Activated CD4-positive, alpha-beta T cell treated with anti-CD3 and anti-CD28 coated beads for 36 hours (primary cell): ENCODE results near the gene DUS3L. TPM values are rescaled to one million over a fixed set of nuclear protein-coding genes. Genes with fewer than 3 reads are reported as not detected.

ENCODE experiments used
- ATAC-seq: fragments of 200-7000 bp; cut with Tn5 transposase; one replicate; pipeline ENCODE4 v1.10.0; 2021; ENCODE audit warnings: mild to moderate bottlenecking, moderate library complexity
- CTCF ChIA-PET: fragments of 350-600 bp; sonication (Branson Sonifier 250); formaldehyde crosslinking; loops from one replicate; lab custom pipeline; 2021; ENCODE audit warnings: antibody characterized with exemption; lab: Charles Lee
- POLR2A ChIA-PET: fragments of 350-600 bp; sonication (Branson Sonifier 250); formaldehyde crosslinking; loops from one replicate; lab custom pipeline; 2021; ENCODE audit warnings: antibody characterized with exemption, inconsistent platforms; lab: Charles Lee
- DNase-seq: peaks from one replicate; pipeline ENCODE4 v3.0.0-alpha.2; 2020
- H3K27ac Mint-ChIP-seq: one replicate; pipeline ENCODE4 v1.8.0; 2021; ENCODE audit warnings: mixed read lengths
- H3K27me3 Mint-ChIP-seq: one replicate; pipeline ENCODE4 v1.8.0; 2021; ENCODE audit warnings: mixed read lengths
- H3K36me3 Mint-ChIP-seq: one replicate; pipeline ENCODE4 v1.8.0; 2021; ENCODE audit warnings: low read depth, mixed read lengths
- H3K4me1 Mint-ChIP-seq: one replicate; pipeline ENCODE4 v1.8.0; 2021; ENCODE audit warnings: mixed read lengths
- H3K4me3 Mint-ChIP-seq: one replicate; pipeline ENCODE4 v1.8.0; 2021; ENCODE audit warnings: mild to moderate bottlenecking, moderate library complexity, mixed read lengths
- H3K9me3 Mint-ChIP-seq: one replicate; pipeline ENCODE4 v1.8.0; 2021; ENCODE audit warnings: low read depth, mixed read lengths
- intact Hi-C, 2 experiments: fragments of 100-400 bp; cut with DNase I in 1 of 2; cut with micrococcal nuclease in 1 of 2; formaldehyde crosslinking; loops; one replicate each; pipeline versions ENCODE4 v1.14.2 to v1.15.1; 2022 to 2024; cut with DNase I, micrococcal nuclease
- total RNA-seq, 2 experiments: library from RNA; stranded (reverse); gene quantifications; one replicate each; pipeline ENCODE4 v1.2.3, GENCODE V29; 2021

The DUS3L gene
- total RNA-seq, 2 experiments from 2014 or later, result 59.4 to 63.9 TPM

DNA sequence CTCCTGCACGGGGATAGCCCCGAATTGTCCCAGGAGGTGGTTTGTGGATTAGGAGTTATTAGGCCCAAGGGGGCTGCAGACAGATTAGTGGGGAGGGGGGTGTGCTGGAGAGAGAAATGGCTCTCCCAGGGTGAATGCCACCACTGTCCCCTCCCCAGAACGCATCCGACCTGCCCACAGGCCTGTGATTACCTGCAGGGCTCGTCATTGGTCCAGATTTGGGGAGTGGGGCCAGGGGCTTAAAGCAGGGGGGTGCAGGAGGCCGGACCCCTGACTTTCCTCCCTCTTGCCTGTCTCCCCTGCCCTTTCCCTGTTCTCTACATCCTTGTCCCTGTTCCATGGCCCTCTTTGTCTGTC lies 15.1 kb upstream of the DUS3L start:
- CTCF ChIA-PET, result interaction anchor here (1.0 to 1.1 kb wide), 3 partner anchors 16 to 162 kb away, joined by 4 to 5 read pairs (median 5); no protein-coding TSS in a partner anchor
- Mint-ChIP-seq H3K27ac (no peak overlapping the region), H3K4me1 (peaks cover 21% of the 10 kb centered on the region), H3K4me3 (no peak overlapping the region), H3K9me3 (no peaks in the 10 kb centered on the region), H3K36me3 (no peaks in the 10 kb centered on the region), H3K27me3 (peaks cover 12% of the 10 kb centered on the region)
- intact Hi-C loops, result no loop called here
- DNase-seq (no peak), ATAC-seq (no peak)
- POLR2A ChIA-PET, result no interaction called here

GRCh38 chr19:5805462-5806132 lies 14.6 kb upstream of the DUS3L start:
- intact Hi-C loops, result no loop called here
- Mint-ChIP-seq H3K36me3 (no peaks in the 10 kb centered on the region), H3K4me1 (peaks cover 21% of the 10 kb centered on the region), H3K4me3 (peak overlapping the region; percentile 54), H3K27me3 (peaks cover 15% of the 10 kb centered on the region), H3K9me3 (no peaks in the 10 kb centered on the region), H3K27ac (no peak overlapping the region)
- DNase-seq, result peak; percentile 82
- ChIA-PET POLR2A (no interaction called here), CTCF (interaction anchor here (1.1 kb wide), 1 partner anchor 162 kb away, joined by 5 read pairs; no protein-coding TSS in a partner anchor)
- no peak for ATAC-seq

GRCh38 chr19:5804516-5805461 lies 13.8 kb upstream of the DUS3L start, which contains the start of gene NRTN:
TSS of gene NRTN (plus strand) at chr19:5805067. CDS start at chr19:5824166, 19,099 bp downstream.
- Mint-ChIP-seq H3K36me3 (no peaks in the 10 kb centered on the region), H3K4me1 (peaks cover 21% of the 10 kb centered on the region), H3K9me3 (no peaks in the 10 kb centered on the region), H3K27me3 (peaks cover 16% of the 10 kb centered on the region), H3K4me3 (peak within 1 kb of the TSS; percentile 63), H3K27ac (peak within 1 kb of the TSS; percentile 12)
- peak; percentile 72 for DNase-seq
- ChIA-PET POLR2A (interaction anchor here (0.6 to 1.6 kb wide), 5 partner anchors 10 to 118 kb away, joined by 3 to 18 read pairs (median 7); partner anchors contain the start of genes NDUFA11 and VMAC), CTCF (interaction anchor here (0.5 to 2.3 kb wide), 29 partner anchors 9 to 323 kb away, joined by 3 to 37 read pairs (median 5); partner anchors contain the start of genes CATSPERD, DUS3L, NDUFA11 and RANBP3)
- intact Hi-C loops, result loop anchor here (1.0 to 5.0 kb wide), 12 partner anchors 13 to 589 kb away; partner anchors contain the start of genes DUS3L (in 2 of the 2), NDUFA11 (in 2 of the 2), CATSPERD (in 1 of the 2) and GTF2F1 (in 1 of the 2)
- ATAC-seq, result no peak

DNA sequence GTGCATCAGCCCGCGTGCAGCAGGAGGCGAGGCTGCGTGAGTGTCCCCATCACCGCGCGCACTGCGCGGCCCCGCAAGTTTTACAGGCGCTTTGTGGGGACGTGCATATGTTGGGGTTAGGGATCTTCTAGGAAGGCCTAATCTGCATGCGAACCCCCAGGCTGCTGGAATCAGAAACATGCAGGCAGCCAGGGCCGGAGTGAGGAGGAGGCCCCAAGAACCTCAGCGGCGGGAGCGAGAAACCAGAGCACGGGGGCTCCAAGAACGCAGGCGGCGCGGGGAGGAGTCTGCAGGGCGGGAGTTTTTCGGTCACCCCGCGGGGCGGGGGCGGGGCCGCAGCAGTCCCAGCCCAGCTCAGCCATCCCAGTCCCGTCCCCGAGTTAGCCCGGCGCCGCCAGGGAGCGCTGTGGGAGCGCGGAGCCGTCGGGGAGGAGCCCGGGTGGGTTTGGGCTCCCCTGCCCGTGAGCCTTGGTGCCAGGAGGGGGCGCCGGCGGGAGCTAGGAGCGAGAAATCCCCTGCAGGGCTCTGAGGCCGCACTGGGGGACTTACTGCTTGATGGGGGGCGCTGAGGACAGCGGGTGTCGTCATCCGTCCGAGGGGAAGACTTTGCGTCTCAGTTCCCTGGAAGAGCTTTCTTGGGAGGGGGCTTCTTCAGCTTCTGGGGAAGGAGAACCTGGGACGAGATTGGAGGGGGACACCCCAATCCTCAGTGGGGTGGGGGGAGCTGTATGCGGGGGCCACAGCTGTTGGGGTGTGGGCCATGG lies 13.0 kb upstream of the DUS3L start:
- Mint-ChIP-seq H3K9me3 (no peaks in the 10 kb centered on the region), H3K4me3 (peak overlapping the region; percentile 63), H3K4me1 (peaks cover 21% of the 10 kb centered on the region), H3K27me3 (peaks cover 20% of the 10 kb centered on the region), H3K36me3 (no peaks in the 10 kb centered on the region), H3K27ac (peak overlapping the region; percentile 47)
- ChIA-PET POLR2A (interaction anchor here (0.6 to 1.6 kb wide), 7 partner anchors 9 to 117 kb away, joined by 3 to 18 read pairs (median 3); partner anchors contain the start of genes NDUFA11 and VMAC), CTCF (interaction anchor here (0.5 to 2.3 kb wide), 33 partner anchors 9 to 1365 kb away, joined by 3 to 37 read pairs (median 4); partner anchors contain the start of genes CATSPERD, DUS3L, NDUFA11 and RANBP3)
- intact Hi-C loops, result loop anchor here (1.0 to 5.0 kb wide), 12 partner anchors 13 to 589 kb away; partner anchors contain the start of genes DUS3L (in 2 of the 2), NDUFA11 (in 2 of the 2), CATSPERD (in 1 of the 2) and GTF2F1 (in 1 of the 2)
- DNase-seq (peak; percentile 98), ATAC-seq (peak; percentile 97)

- DNase-seq (no peak), ATAC-seq (peak; percentile 2)
- Mint-ChIP-seq H3K9me3 (no peaks in the 10 kb centered on the region), H3K36me3 (no peaks in the 10 kb centered on the region), H3K27ac (peak overlapping the region; percentile 47), H3K27me3 (peaks cover 20% of the 10 kb centered on the region), H3K4me3 (peak overlapping the region; percentile 63), H3K4me1 (peaks cover 21% of the 10 kb centered on the region)
- intact Hi-C loops, result loop anchor here in 1 of 2 experiments (5.0 kb wide), 1 partner anchor 159 kb away; no protein-coding TSS in a partner anchor
- CTCF ChIA-PET, result interaction anchor here (0.5 to 2.3 kb wide), 25 partner anchors 9 to 1366 kb away, joined by 3 to 37 read pairs (median 6); partner anchors contain the start of genes CATSPERD, DUS3L, NDUFA11 and RANBP3
- POLR2A ChIA-PET, result interaction anchor here (0.7 to 1.6 kb wide), 5 partner anchors 9 to 117 kb away, joined by 3 to 18 read pairs (median 3); partner anchors contain the start of genes NDUFA11 and VMAC
Measured at GRCh38 chr19:5803441-5803751, 12.4 kb upstream of the DUS3L start.

DNA sequence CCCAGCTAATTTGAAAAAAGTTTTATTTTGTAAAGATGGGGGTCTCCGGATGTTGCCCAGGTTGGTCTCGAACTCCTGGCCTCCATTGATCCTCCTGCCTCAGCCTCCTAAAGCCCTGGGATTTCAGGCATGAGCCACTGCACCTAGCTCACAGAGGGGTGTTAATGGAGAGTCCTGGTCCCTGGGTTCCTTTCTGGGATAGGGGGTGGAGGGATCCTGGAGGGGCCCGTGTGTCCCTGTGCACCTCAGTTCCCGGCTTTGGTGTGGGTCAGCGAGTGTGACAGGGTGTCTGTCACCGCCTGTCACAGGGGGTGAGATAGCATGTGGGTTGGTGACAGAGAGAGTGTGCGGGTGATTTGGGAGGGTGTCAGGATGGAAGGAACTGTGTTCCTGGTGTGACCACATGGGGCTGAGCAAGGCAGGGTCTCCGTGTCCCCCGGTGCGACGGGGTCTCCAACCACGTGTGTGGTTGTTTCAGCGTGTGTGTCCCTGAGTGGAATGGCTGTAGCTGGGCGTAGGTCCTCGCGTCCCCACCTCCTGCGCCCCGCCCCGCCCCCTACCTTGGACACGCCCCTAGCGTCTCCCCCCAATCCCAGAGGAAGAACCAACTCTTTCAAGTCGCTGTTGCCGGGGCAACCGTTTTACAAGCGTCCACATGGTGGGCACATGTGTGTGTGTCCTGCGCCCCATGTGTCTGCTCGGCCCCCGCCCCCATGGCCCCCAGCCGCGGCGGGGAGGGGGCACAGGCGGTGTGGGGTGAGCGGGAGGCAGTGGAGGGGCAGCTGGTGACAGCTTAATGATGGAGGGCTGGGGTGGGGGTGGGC lies 11.0 kb upstream of the DUS3L start:
- H3K4me3 Mint-ChIP-seq, result no peak overlapping the region
- H3K4me1 Mint-ChIP-seq, result peaks cover 21% of the 10 kb centered on the region
- ChIA-PET POLR2A (no interaction called here), CTCF (interaction anchor here (0.6 to 0.7 kb wide), 4 partner anchors 13 to 89 kb away, joined by 3 read pairs; no protein-coding TSS in a partner anchor)
- no peak overlapping the region for H3K27ac Mint-ChIP-seq
- no peaks in the 10 kb centered on the region for H3K9me3 Mint-ChIP-seq
- ATAC-seq (no peak), DNase-seq (peak; percentile 39)
- no peaks in the 10 kb centered on the region for H3K36me3 Mint-ChIP-seq
- H3K27me3 Mint-ChIP-seq, result peaks cover 20% of the 10 kb centered on the region
- intact Hi-C loops, result loop anchor here in 1 of 2 experiments (5.0 kb wide), 1 partner anchor 160 kb away; no protein-coding TSS in a partner anchor

DNA sequence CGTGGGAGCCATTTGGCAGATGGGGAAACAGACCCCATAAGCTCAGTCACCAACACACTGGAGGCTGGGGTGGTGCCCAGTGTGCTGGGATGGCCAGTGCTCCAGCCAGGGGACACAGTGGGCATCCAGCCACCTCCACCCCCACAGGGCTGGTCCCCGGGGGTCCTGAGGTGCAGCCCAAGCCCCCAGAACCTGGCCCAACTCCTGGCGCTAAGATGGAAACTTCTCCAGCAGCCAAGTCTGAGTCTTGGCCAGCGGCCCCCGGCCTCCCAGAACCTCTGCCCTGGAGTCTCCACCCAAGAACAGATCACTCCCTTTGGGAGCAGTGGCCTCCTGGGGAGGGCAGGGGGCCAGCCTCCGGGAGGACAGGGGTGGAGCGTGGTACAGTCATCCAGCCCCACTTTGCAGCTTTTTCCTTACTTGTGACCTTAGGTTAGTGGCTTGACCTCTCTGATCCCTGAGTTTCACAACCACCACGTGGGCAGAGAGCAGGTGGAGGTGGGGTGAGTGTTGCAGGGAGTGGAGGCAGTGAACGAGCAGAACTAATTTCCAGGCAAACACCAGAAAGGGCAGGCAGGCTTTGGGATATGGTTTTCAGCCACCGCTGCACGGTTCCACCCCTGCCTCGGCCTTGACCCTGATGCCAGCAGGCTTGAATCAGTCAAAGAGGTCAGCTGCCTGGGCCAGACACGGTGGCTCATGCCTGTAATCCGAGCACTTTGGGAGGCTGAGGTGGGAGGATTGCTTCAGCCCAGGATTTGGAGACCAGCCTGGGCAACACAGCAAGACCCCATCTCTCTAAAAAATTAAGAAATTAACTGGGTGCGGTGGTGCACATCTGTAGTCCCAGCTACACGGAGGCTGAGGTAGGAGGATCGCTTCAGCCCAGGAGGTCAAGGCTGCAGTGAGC lies 9.7 kb upstream of the DUS3L start:
- CTCF ChIA-PET, result interaction anchor here (0.7 to 0.9 kb wide), 3 partner anchors 74 to 223 kb away, joined by 3 read pairs; no protein-coding TSS in a partner anchor
- ATAC-seq (no peak), DNase-seq (no peak)
- H3K4me1 Mint-ChIP-seq, result peaks cover 21% of the 10 kb centered on the region
- H3K27me3 Mint-ChIP-seq, result peaks cover 20% of the 10 kb centered on the region
- no peaks in the 10 kb centered on the region for H3K36me3 Mint-ChIP-seq
- POLR2A ChIA-PET, result interaction anchor here (0.6 kb wide), 1 partner anchor 12 kb away, joined by 3 read pairs; no protein-coding TSS in a partner anchor
- intact Hi-C loops, result loop anchor here in 1 of 2 experiments (5.0 kb wide), 1 partner anchor 162 kb away; no protein-coding TSS in a partner anchor
- H3K9me3 Mint-ChIP-seq, result no peaks in the 10 kb centered on the region
- H3K4me3 Mint-ChIP-seq, result no peak overlapping the region
- H3K27ac Mint-ChIP-seq, result no peak overlapping the region

- ChIA-PET POLR2A (no interaction called here), CTCF (interaction anchor here (0.9 kb wide), 1 partner anchor 224 kb away, joined by 3 read pairs; no protein-coding TSS in a partner anchor)
- Mint-ChIP-seq H3K27me3 (peaks cover 18% of the 10 kb centered on the region), H3K27ac (no peak overlapping the region), H3K4me3 (no peak overlapping the region), H3K4me1 (peaks cover 20% of the 10 kb centered on the region), H3K36me3 (no peaks in the 10 kb centered on the region), H3K9me3 (no peaks in the 10 kb centered on the region)
- no peak for DNase-seq
- intact Hi-C loops, result loop anchor here in 1 of 2 experiments (5.0 kb wide), 1 partner anchor 163 kb away; no protein-coding TSS in a partner anchor
- no peak for ATAC-seq
Measured at GRCh38 chr19:5799247-5800241, 8.6 kb upstream of the DUS3L start.
